Ishikawa (cell line): ENCODE measurements around the gene DENND1A.

ENCODE experiments used
- CEBPB ChIP-seq: IDR thresholded peaks from 2 replicates; pipeline ENCODE4 v1.6.1; 2012
- CREB1 ChIP-seq: IDR thresholded peaks from 2 replicates; pipeline ENCODE4 v1.6.1; 2012; ENCODE audit warnings: low read depth
- EGR1 ChIP-seq: IDR thresholded peaks from 2 replicates; pipeline ENCODE4 v1.6.1; 2012
- EP300 ChIP-seq: IDR thresholded peaks from 2 replicates; pipeline ENCODE4 v1.6.1; 2012; ENCODE audit warnings: borderline replicate concordance
- FOXM1 ChIP-seq: IDR thresholded peaks from 2 replicates; pipeline ENCODE4 v1.6.1; 2012; ENCODE audit warnings: low read depth, borderline replicate concordance
- NFIC ChIP-seq: IDR thresholded peaks from 2 replicates; pipeline ENCODE4 v1.6.1; 2012
- RAD21 ChIP-seq: IDR thresholded peaks from 2 replicates; pipeline ENCODE4 v1.6.1; 2012; ENCODE audit warnings: low read depth
- REST ChIP-seq: IDR thresholded peaks from 2 replicates; pipeline ENCODE4 v1.6.1; 2012; ENCODE audit warnings: low read depth, mild to moderate bottlenecking
- TAF1 ChIP-seq: IDR thresholded peaks from 2 replicates; pipeline ENCODE4 v1.6.1; 2012; ENCODE audit warnings: low read depth, mild to moderate bottlenecking
- TCF12 ChIP-seq: IDR thresholded peaks from 2 replicates; pipeline ENCODE4 v1.6.1; 2012; ENCODE audit warnings: low read depth
- TEAD4 ChIP-seq: IDR thresholded peaks from 2 replicates; pipeline ENCODE4 v1.6.1; 2012
- YY1 ChIP-seq: IDR thresholded peaks from 2 replicates; pipeline ENCODE4 v1.6.1; 2012; ENCODE audit warnings: low read depth
- ZBTB7A ChIP-seq: IDR thresholded peaks from 2 replicates; pipeline ENCODE4 v1.6.1; 2012; ENCODE audit warnings: low read depth
- TF ChIP-seq, protein P1 (sequence below): IDR thresholded peaks from 2 replicates; pipeline ENCODE4 v1.6.1; 2012
- TF ChIP-seq, protein P2 (sequence below): IDR thresholded peaks from 2 replicates; pipeline ENCODE4 v1.6.1; 2012

DENND1A gene

GRCh38 chr9:123339666-123340510 lies 590.0 kb downstream of the DENND1A start:
- TF ChIP-seq, protein P1, sequence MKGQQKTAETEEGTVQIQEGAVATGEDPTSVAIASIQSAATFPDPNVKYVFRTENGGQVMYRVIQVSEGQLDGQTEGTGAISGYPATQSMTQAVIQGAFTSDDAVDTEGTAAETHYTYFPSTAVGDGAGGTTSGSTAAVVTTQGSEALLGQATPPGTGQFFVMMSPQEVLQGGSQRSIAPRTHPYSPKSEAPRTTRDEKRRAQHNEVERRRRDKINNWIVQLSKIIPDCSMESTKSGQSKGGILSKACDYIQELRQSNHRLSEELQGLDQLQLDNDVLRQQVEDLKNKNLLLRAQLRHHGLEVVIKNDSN: 0 out of 2 replicates have a peak, but pooled peaks have one; percentile 14
- no peak for TF ChIP-seq RAD21

DNA sequence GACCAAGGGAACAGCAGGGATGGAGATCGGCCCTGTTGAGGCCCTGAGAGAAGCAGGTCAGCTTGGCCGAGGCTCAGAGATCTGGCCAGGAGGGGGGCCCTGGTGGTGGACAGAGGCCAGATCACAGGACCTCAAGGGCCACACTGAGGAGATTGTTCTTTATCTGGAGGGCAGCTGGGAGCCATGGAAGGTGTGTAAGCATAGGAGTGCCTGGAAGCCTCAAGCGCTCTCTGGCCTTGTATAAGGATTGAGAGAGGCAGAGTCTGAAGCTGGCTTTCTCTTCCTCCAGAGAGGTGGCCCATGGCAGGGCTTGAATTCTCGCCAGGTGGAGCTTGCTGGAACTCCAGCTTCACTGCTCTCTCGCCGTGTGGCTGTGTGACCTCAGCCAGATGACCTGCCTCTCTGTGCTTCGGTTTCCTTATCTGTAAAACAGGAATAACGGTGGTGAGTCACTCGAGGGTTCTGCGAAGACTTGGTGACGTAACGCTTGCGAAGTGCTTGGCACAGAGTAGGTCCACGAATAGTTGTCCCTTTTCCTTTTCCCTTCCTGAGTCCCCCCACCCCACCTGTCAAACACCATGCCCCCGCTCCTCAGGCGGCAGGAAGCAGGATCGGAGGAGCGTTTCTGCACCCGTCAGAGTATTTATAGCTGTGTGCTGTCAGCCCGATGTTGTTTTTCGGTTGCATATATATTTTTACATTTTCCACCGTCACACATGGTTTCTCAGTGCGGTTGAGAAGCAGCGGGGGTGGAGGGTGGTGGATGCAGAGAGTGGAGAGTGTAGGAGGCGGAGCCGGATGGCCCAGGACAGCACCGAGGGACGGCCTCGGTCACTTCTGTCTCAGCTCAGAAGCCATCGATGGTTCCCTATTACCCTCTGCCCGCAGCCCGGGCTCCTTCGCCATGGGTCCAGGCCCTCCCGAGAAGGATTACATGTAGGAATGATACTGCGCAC lies 590.9 kb downstream of the DENND1A start:
- no peak for TF ChIP-seq TEAD4
- no peak for TF ChIP-seq FOXM1
- TF ChIP-seq ZBTB7A: no peak
- no peak for TF ChIP-seq CEBPB
- TF ChIP-seq TAF1: no peak
- no peak for TF ChIP-seq TCF12
- no peak for TF ChIP-seq REST
- no peak for TF ChIP-seq EGR1
- no peak for TF ChIP-seq CREB1
- TF ChIP-seq, protein P2, sequence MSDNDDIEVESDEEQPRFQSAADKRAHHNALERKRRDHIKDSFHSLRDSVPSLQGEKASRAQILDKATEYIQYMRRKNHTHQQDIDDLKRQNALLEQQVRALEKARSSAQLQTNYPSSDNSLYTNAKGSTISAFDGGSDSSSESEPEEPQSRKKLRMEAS: no peak
- no peak for TF ChIP-seq RAD21
- no peak for TF ChIP-seq NFIC
- TF ChIP-seq, protein P1: no peak
- no peak for TF ChIP-seq EP300
- TF ChIP-seq YY1: no peak

GRCh38 chr9:123337971-123338370 lies 592.0 kb downstream of the DENND1A start:
- TF ChIP-seq CEBPB: no peak
- no peak for TF ChIP-seq EP300
- no peak for TF ChIP-seq NFIC
- no peak for TF ChIP-seq EGR1
- no peak for TF ChIP-seq TAF1
- TF ChIP-seq TEAD4: no peak
- TF ChIP-seq CREB1: no peak
- no peak for TF ChIP-seq RAD21
- no peak for TF ChIP-seq FOXM1
- TF ChIP-seq TCF12: no peak
- no peak for TF ChIP-seq YY1
- no peak for TF ChIP-seq ZBTB7A
- no peak for TF ChIP-seq REST
- TF ChIP-seq, protein P1: no peak
- TF ChIP-seq, protein P2: no peak

GRCh38 chr9:123336959-123337358 lies 593.0 kb downstream of the DENND1A start:
- no peak for TF ChIP-seq TEAD4
- no peak for TF ChIP-seq TAF1
- TF ChIP-seq ZBTB7A: no peak
- TF ChIP-seq RAD21: no peak
- TF ChIP-seq EGR1: no peak
- no peak for TF ChIP-seq TCF12
- no peak for TF ChIP-seq CEBPB
- TF ChIP-seq, protein P2: no peak
